Ovary (tissue), 3 donors: ENCODE results near the gene IQSEC2.

Experiments
- CTCF ChIP-seq, 3 donors: fragments of 450-650 bp in 2 of 3; fragments of 200-600 bp in 1 of 3; IDR thresholded peaks; one replicate each; pipeline versions ENCODE4 v1.5.1 to v1.8.0; 2016 to 2022; ENCODE audit warnings: antibody characterized with exemption in 3 of 3, mild to moderate bottlenecking in 1 of 3
- EP300 ChIP-seq: sonication (generic); formaldehyde crosslinking; IDR thresholded peaks from one replicate; pipeline ENCODE4 v1.6.1; 2017; ENCODE audit warnings: antibody characterized with exemption
- POLR2A ChIP-seq: fragments of 450-650 bp; IDR thresholded peaks from one replicate; pipeline ENCODE4 v1.6.1; 2017; ENCODE audit warnings: antibody characterized with exemption, mild to moderate bottlenecking, moderate library complexity
- donor health status: DM: no; HTN: no; CAD: no.

- TF ChIP-seq CTCF (IDR thresholded peaks at IDR 0.05) (no peak), POLR2A (no peak), EP300 (no peak)
Observed at GRCh38 chrX:53237056-53237455, 44.3 kb downstream of the IQSEC2 start.
